GM13976 (cell line): ENCODE data around the gene L3MBTL4.

ENCODE experiments used
- DNase-seq: peaks from one replicate; pipeline ENCODE4 v3.0.0; 2012; ENCODE audit warnings: low spot score
- in situ Hi-C: fragments of 300-500 bp; cut with MboI; formaldehyde crosslinking; loops from one replicate; pipeline ENCODE4 v1.12.0; 2022; ENCODE audit warnings: low sequenced_read_pairs, mixed read lengths, inconsistent platforms; ENCODE audit not compliant: unreplicated experiment
- TF ChIP-seq, protein P1 (sequence below): IDR thresholded peaks from 2 replicates; pipeline ENCODE4 v1.5.1; 2012; ENCODE audit warnings: borderline replicate concordance, mild to moderate bottlenecking; ENCODE audit not compliant: insufficient read depth; ENCODE audit errors: extremely low read depth, missing control alignments, control extremely low read depth

The L3MBTL4 gene

DNA sequence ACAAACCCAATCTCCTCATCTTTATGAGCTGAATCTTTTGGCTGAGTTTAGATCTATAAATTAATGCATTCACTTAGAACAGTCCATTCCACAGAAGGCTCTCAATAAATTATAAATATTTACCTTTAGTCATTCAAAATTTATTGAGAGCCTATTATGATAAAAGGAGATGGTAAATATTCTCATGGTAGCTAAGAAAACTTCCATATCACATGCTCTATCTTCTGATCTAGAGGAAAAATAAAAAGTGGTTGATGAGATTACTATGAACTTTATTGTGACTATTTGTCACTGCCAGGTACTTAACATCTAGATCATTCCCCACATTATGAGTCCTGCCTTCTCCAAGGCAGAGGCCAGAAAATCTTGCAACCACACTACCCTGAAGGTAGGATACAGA lies 62.4 kb downstream of the L3MBTL4 start:
- DNase-seq: no peak
- TF ChIP-seq, protein P1, sequence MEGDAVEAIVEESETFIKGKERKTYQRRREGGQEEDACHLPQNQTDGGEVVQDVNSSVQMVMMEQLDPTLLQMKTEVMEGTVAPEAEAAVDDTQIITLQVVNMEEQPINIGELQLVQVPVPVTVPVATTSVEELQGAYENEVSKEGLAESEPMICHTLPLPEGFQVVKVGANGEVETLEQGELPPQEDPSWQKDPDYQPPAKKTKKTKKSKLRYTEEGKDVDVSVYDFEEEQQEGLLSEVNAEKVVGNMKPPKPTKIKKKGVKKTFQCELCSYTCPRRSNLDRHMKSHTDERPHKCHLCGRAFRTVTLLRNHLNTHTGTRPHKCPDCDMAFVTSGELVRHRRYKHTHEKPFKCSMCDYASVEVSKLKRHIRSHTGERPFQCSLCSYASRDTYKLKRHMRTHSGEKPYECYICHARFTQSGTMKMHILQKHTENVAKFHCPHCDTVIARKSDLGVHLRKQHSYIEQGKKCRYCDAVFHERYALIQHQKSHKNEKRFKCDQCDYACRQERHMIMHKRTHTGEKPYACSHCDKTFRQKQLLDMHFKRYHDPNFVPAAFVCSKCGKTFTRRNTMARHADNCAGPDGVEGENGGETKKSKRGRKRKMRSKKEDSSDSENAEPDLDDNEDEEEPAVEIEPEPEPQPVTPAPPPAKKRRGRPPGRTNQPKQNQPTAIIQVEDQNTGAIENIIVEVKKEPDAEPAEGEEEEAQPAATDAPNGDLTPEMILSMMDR: no peak
- in situ Hi-C loops: no loop called here

DNA sequence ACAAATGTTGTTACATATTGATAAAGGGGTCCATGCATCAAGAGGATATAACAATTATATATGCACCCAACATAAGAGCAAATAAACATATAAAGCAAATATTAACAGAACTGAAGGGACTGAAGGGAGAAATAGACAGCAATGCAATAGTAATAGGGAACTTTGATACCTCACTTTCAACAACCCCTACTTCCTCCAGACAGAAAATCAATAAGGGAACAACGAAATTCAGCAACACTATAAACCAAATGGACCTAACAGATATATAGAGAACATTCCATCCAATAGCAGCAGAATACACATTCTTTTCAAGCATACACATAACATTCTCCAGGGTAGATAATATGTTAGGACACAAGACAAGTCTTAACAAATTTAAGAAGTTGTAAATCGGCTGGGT lies 71.7 kb downstream of the L3MBTL4 start:
- TF ChIP-seq, protein P1: no peak
- in situ Hi-C loops: no loop called here
- DNase-seq: no peak

DNA sequence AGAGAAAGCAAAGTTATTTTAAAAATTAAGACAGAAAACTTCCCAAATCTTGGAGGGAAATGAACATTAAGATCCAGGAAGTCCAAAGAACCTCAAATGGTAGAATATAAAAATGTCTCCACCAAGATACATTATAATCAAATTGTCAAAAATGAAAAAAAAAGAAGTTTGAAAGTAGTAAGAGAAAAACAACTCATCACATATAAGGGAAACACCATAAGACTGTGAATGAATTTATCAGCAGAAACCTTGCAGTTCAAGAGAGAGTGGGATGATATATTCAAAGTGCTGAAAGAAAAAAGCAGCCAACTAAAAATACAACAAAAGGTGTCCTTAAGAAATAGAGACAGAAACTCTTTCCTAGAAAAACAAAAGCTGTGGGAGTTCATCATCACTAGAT lies 73.0 kb downstream of the L3MBTL4 start:
- DNase-seq: no peak
- TF ChIP-seq, protein P1: no peak
- in situ Hi-C loops: no loop called here

DNA sequence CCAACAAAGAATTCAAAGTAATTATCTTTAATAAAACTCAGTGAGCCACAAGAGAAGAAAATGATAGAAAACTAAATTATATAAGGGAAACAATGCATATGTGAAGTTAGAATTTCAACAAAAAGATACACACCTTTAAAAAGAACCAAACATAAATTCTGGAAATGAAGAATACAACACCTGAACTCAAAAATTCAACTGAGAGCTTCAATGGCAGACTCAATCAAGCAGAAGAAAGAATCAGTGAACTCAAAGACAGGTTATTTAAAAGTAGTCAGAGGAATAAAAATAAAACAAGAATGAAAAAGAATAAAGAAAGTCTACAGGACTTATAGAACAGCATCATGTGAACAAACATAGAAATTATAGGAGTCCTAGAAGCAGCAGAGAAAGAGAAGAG lies 73.4 kb downstream of the L3MBTL4 start:
- no peak for DNase-seq
- TF ChIP-seq, protein P1: no peak
- in situ Hi-C loops: no loop called here

DNA sequence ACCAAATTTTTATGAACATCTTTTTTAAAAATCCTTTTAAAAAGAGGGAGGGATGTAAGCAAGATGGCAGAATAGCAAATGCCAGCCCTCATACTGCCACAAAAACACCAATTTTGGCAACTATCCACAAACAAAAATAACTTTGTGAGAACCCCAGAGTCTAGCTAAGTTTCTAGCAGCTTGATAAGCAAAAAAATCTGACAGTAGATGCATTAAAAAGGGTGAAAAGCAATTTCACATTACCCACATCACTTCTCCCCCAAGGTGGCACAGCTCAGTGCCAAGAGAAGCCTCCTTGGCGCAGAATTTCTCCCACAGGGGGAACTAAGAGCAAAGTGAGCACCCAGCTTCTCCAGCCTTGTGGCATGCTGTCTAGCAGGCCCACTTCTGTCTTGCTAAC lies 74.6 kb downstream of the L3MBTL4 start:
- TF ChIP-seq, protein P1: no peak
- in situ Hi-C loops: no loop called here

DNA sequence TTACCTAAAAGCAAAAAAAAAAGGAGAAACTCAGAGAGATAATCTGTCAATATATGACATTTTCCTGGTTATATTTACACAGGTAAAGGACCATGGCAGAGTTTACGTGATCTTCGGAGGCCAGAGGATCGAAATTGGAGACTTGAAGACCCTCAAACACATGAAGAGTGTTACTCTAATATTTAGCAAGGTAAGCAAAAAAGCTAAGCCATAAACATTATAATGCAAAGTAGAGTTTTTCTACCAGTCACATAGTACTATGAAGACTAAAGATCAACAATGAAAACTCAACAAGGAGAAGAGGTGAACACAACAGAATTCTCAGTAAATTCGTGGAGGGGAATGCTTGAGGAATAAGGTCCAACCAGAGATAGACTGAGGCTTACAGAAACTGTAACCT lies 78.5 kb downstream of the L3MBTL4 start:
- TF ChIP-seq, protein P1: no peak
- no peak for DNase-seq
- in situ Hi-C loops: no loop called here

More for the DNA sequence above, 74.6 kb downstream of the L3MBTL4 start:
- DNase-seq: no peak

DNA sequence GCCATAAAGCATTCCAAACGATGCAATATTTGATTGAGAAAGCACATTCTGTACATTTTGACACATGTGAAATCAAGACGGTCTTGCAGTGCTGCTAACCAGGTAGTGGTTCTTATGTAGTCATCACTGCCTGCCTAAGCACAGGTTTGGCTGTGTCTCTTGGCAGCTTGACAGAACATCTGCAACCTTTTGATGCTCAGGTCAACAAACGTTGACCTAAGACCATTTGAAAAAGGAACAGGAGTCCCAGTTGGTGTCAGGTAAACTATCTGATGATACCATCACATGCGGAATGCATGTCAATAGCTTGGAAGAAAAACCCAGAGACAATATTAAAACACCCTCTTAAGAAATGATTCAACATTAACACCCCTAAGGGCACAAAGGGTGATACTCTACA lies 80.7 kb downstream of the L3MBTL4 start:
- in situ Hi-C loops: no loop called here
- no peak for DNase-seq
- TF ChIP-seq, protein P1: no peak
